K562 (cell line): Measurements from ENCODE around the gene VRK2. TPM values are rescaled to one million over a fixed set of nuclear protein-coding genes. Genes with fewer than 3 reads are reported as not detected.
A peak's percentile ranks its signal among the peaks of the same experiment; 100 is the strongest.

Experiments used
- ATF2 ChIP-seq: sonication (generic); formaldehyde crosslinking; IDR thresholded peaks from 2 replicates; pipeline ENCODE4 v1.8.1; 2022; ENCODE audit warnings: missing genetic modification reagents
- ATF3 ChIP-seq, 2 experiments: fragments of 450-650 bp in 1 of 2; sonication (generic) in 1 of 2; formaldehyde crosslinking in 1 of 2; IDR thresholded peaks in 1 of 2; conservative IDR thresholded peaks in 1 of 2; 2 replicates each; pipeline versions ENCODE4 v1.6.1 to v1.8.1; 2016 to 2023; ENCODE audit warnings: mild to moderate bottlenecking in 2 of 2, moderate library complexity in 2 of 2, inconsistent platforms in 1 of 2, missing genetic modification reagents in 1 of 2
- CEBPB ChIP-seq: fragments of 450-650 bp; IDR thresholded peaks from 2 replicates; pipeline ENCODE4 v1.6.1; 2016; ENCODE audit warnings: missing genetic modification characterization, missing compliant biosample characterization
- CHD4 ChIP-seq: fragments of 200-600 bp; sonication (generic); IDR thresholded peaks from 3 replicates; pipeline ENCODE4 v1.6.1; 2012; ENCODE audit warnings: low read depth, mild to moderate bottlenecking, mixed read lengths, low read length, inconsistent platforms; ENCODE audit not compliant: insufficient read depth, insufficient replicate concordance, poor library complexity, severe bottlenecking
- FUS ChIP-seq: fragments of 200-400 bp; formaldehyde crosslinking; optimal IDR thresholded peaks from 2 replicates; pipeline ENCODE3; 2017; ENCODE audit warnings: low read depth, low read length
- KAT8 ChIP-seq: fragments of 450-650 bp; IDR thresholded peaks from 2 replicates; pipeline ENCODE4 v1.6.1; 2016; ENCODE audit warnings: low read depth, mild to moderate bottlenecking
- KLF1 ChIP-seq: fragments of 450-650 bp; IDR thresholded peaks from 2 replicates; pipeline ENCODE4 v1.6.1; 2016; ENCODE audit warnings: missing genetic modification characterization, missing compliant biosample characterization
- LEF1 ChIP-seq: fragments of 450-650 bp; IDR thresholded peaks from 2 replicates; pipeline ENCODE4 v1.6.1; 2016; ENCODE audit warnings: mild to moderate bottlenecking
- MNT ChIP-seq, 2 experiments: fragments of 450-650 bp; conservative IDR thresholded peaks; 2 replicates each; pipeline ENCODE4 v1.6.1; 2017; ENCODE audit warnings: mild to moderate bottlenecking in 2 of 2, moderate library complexity in 2 of 2
- MXD1 ChIP-seq: fragments of 250-450 bp; sonication (Bioruptor Pico); IDR thresholded peaks from 2 replicates; pipeline ENCODE4 v1.8.0; 2021; ENCODE audit warnings: borderline replicate concordance, mild to moderate bottlenecking, moderate library complexity; ENCODE audit not compliant: poor library complexity, severe bottlenecking
- PTBP1 ChIP-seq: fragments of 200-400 bp; formaldehyde crosslinking; IDR thresholded peaks from 2 replicates; pipeline ENCODE4 v1.6.1; 2017; ENCODE audit warnings: low read depth, low read length
- RUNX1 ChIP-seq: sonication (generic); IDR thresholded peaks from 2 replicates; pipeline ENCODE4 v1.6.1; 2016; ENCODE audit warnings: antibody characterized with exemption, low read depth
- SMARCE1 ChIP-seq: fragments of 450-650 bp; IDR thresholded peaks from 2 replicates; pipeline ENCODE4 v1.7.1; 2016; ENCODE audit warnings: mild to moderate bottlenecking
- STAT6 ChIP-seq: sonication (generic); formaldehyde crosslinking; IDR thresholded peaks from 2 replicates; pipeline ENCODE4 v1.8.1; 2023; ENCODE audit warnings: mild to moderate bottlenecking, missing genetic modification reagents
- USF1 ChIP-seq: sonication (generic); formaldehyde crosslinking; IDR thresholded peaks from 2 replicates; pipeline ENCODE4 v1.9.0; 2022; ENCODE audit warnings: mild to moderate bottlenecking, missing genetic modification reagents
- YBX1 ChIP-seq: fragments of 450-650 bp; IDR thresholded peaks from 2 replicates; pipeline ENCODE4 v1.7.1; 2016; ENCODE audit warnings: mild to moderate bottlenecking
- ZBTB26 ChIP-seq: fragments of 450-650 bp; formaldehyde crosslinking; IDR thresholded peaks from 2 replicates; pipeline ENCODE4 v1.4.0; 2022; ENCODE audit warnings: missing genetic modification characterization
- polyA plus RNA-seq, 8 experiments: library from polyadenylated mRNA; depleted of rRNA in 4 of 8; stranded (reverse) in 5 of 8; unstranded in 3 of 8; fragments of >200 nt; fragmentation: Nextera tagmentation in 2 of 8; fragmentation: Illumina TruSeq in 1 of 8; extraction: Ambion mirVana in 2 of 8; extraction: Trizol in 1 of 8; gene quantifications; 2 replicates each; pipeline versions ENCODE4 v1.2.1 to v1.2.3, GENCODE V29; 2011 to 2014; ENCODE audit warnings: inconsistent platforms in 1 of 8, missing spikeins in 1 of 8
- total RNA-seq, 7 experiments: library from RNA; depleted of rRNA in 6 of 7; stranded (reverse); fragments of >200 nt in 6 of 7; fragmentation: Illumina TruSeq in 2 of 7; extraction: Trizol in 2 of 7; gene quantifications; 2 replicates each; pipeline versions ENCODE4 v1.2.1 to v1.2.3, GENCODE V29; 2011 to 2021; ENCODE audit warnings: low replicate concordance in 1 of 7

VRK2 gene
- total and polyA plus RNA-seq, 9 of the 15 experiments (the other 6 are each of a cell fraction or from before 2014, with no cell fraction given), result 22.6 to 49.2 (median 36.2) TPM

- TF ChIP-seq PTBP1 (0 out of 2 replicates have a peak, but pooled peaks have one; percentile 12), SMARCE1 (no peak), MNT (conservative IDR thresholded peaks at IDR 0.05) (peak; percentile 6 to 64; a peak in 3 of 4 replicates), ZBTB26 (CRISPR knock-in tag) (no peak), MXD1 (CRISPR knock-in tag) (no peak), KAT8 (no peak), YBX1 (no peak), LEF1 (no peak), CHD4 (no peak), ATF2 (CRISPR knock-in tag) (no peak), ATF3 (IDR thresholded peaks at IDR 0.05) (no peak), ATF3 (CRISPR knock-in tag; conservative IDR thresholded peaks at IDR 0.05) (no peak; the same call in 1 of the 2 replicates), RUNX1 (no peak), FUS (peak; percentile 21), USF1 (CRISPR knock-in tag) (no peak), KLF1 (tag) (peak; percentile 50), STAT6 (CRISPR knock-in tag) (no peak), CEBPB (tag) (no peak)
These were observed at the start of gene VRK2 (continued) for GRCh38 chr2:58046585-58047372.
